Mesenchymal stem cell (in vitro differentiated cells and primary cell): ENCODE measurements around the gene FAF1.
A peak's percentile ranks its signal among the peaks of the same experiment; 100 is the strongest.

ENCODE experiments used
- DNase-seq: peaks from one replicate; pipeline ENCODE4 v3.0.0-alpha.2; 2013
- H2AFZ ChIP-seq: one replicate; pipeline ENCODE4 v1.6.1; 2013; ENCODE audit warnings: low read depth, mild to moderate bottlenecking, control low read depth, inconsistent platforms, low read length, moderate library complexity
- H2AK5ac ChIP-seq: 2 replicates; pipeline ENCODE4 v1.6.1; 2013; ENCODE audit warnings: low read length, moderate library complexity, mild to moderate bottlenecking, inconsistent platforms; ENCODE audit not compliant: severe bottlenecking
- H2BK120ac ChIP-seq: one replicate; pipeline ENCODE4 v1.6.1; 2013; ENCODE audit warnings: low read depth, mild to moderate bottlenecking, inconsistent platforms, low read length, moderate library complexity
- H2BK12ac ChIP-seq, 2 experiments: one replicate each; pipeline ENCODE4 v1.6.1; 2013; ENCODE audit warnings: inconsistent platforms in 2 of 2, low read length in 2 of 2, mild to moderate bottlenecking in 2 of 2, moderate library complexity in 2 of 2, control low read depth in 1 of 2
- H2BK15ac ChIP-seq: one replicate; pipeline ENCODE4 v1.6.1; 2013; ENCODE audit warnings: mild to moderate bottlenecking, low read depth, inconsistent platforms; ENCODE audit not compliant: poor library complexity, severe bottlenecking
- H2BK5ac ChIP-seq: 2 replicates; pipeline ENCODE4 v1.6.1; 2013; ENCODE audit warnings: low read depth, mild to moderate bottlenecking, low read length, control low read depth, inconsistent platforms; ENCODE audit not compliant: poor library complexity, severe bottlenecking
- H3K14ac ChIP-seq, 2 experiments: one replicate each; pipeline ENCODE4 v1.6.1; 2013; ENCODE audit warnings: inconsistent platforms in 2 of 2, low read length in 2 of 2, control low read depth in 1 of 2, mild to moderate bottlenecking in 1 of 2, moderate library complexity in 1 of 2
- H3K18ac ChIP-seq, 2 experiments: one replicate each; pipeline ENCODE4 v1.6.1; 2013; ENCODE audit warnings: inconsistent platforms in 2 of 2, low read length in 2 of 2, control low read depth in 1 of 2, low read depth in 1 of 2, mild to moderate bottlenecking in 1 of 2
- H3K23ac ChIP-seq, 2 experiments: one replicate each; pipeline ENCODE4 v1.6.1; 2013; ENCODE audit warnings: inconsistent platforms in 2 of 2, low read length in 2 of 2, mild to moderate bottlenecking in 2 of 2, moderate library complexity in 2 of 2, control low read depth in 1 of 2
- H3K27ac ChIP-seq: 2 replicates; pipeline ENCODE4 v1.5.1; 2013; ENCODE audit warnings: mild to moderate bottlenecking, moderate library complexity, low read length, control low read depth, inconsistent platforms; ENCODE audit not compliant: poor library complexity, severe bottlenecking
- H3K27me3 ChIP-seq, 2 experiments: 2 replicates each; pipeline versions ENCODE4 v1.6.1 to v1.7.0; 2013; ENCODE audit warnings: low read length in 2 of 2, mild to moderate bottlenecking in 2 of 2, moderate library complexity in 2 of 2, control low read depth in 1 of 2, inconsistent platforms in 1 of 2; ENCODE audit not compliant: control insufficient read depth in 1 of 2, insufficient read depth in 1 of 2
- H3K36me3 ChIP-seq, 2 experiments: 2 replicates each; pipeline versions ENCODE4 v1.6.1 to v1.7.0; 2013; ENCODE audit warnings: low read length in 2 of 2, control low read depth in 1 of 2, inconsistent platforms in 1 of 2, low read depth in 1 of 2, mild to moderate bottlenecking in 1 of 2; ENCODE audit not compliant: insufficient read depth in 2 of 2, control insufficient read depth in 1 of 2
- H3K4ac ChIP-seq, 2 experiments: one replicate each; pipeline ENCODE4 v1.6.1; 2013; ENCODE audit warnings: inconsistent platforms in 2 of 2, low read length in 2 of 2, mild to moderate bottlenecking in 2 of 2, moderate library complexity in 2 of 2, control low read depth in 1 of 2, low read depth in 1 of 2
- H3K4me1 ChIP-seq: 2 replicates; pipeline ENCODE4 v1.6.1; 2013; ENCODE audit warnings: low read depth, low read length, control low read depth; ENCODE audit not compliant: control insufficient read depth, insufficient read depth
- H3K4me2 ChIP-seq: 2 replicates; pipeline ENCODE4 v1.6.1; 2013; ENCODE audit warnings: low read length, mild to moderate bottlenecking, inconsistent platforms; ENCODE audit not compliant: poor library complexity, severe bottlenecking
- H3K4me3 ChIP-seq, 2 experiments: 2 replicates each; pipeline versions ENCODE4 v1.5.1 to v1.7.0; 2013; ENCODE audit warnings: low read length in 2 of 2, mild to moderate bottlenecking in 2 of 2, control low read depth in 1 of 2, low read depth in 1 of 2; ENCODE audit not compliant: insufficient read depth in 1 of 2
- H3K79me1 ChIP-seq: replicated peaks from 2 replicates; pipeline ENCODE4 v1.6.1; 2013; ENCODE audit warnings: mild to moderate bottlenecking, control low read depth, low read length, inconsistent platforms; ENCODE audit not compliant: poor library complexity, severe bottlenecking
- H3K9ac ChIP-seq: 2 replicates; pipeline ENCODE4 v1.7.0; 2013; ENCODE audit warnings: mild to moderate bottlenecking, low read length, moderate library complexity
- H3K9me3 ChIP-seq: 2 replicates; pipeline ENCODE4 v1.7.0; 2013; ENCODE audit warnings: mild to moderate bottlenecking, low read length; ENCODE audit not compliant: control insufficient read depth
- H4K8ac ChIP-seq: one replicate; pipeline ENCODE4 v1.6.1; 2013; ENCODE audit warnings: inconsistent platforms, mild to moderate bottlenecking, low read length, moderate library complexity
- H4K91ac ChIP-seq: one replicate; pipeline ENCODE4 v1.6.1; 2013; ENCODE audit warnings: mild to moderate bottlenecking, low read length, inconsistent platforms
- WGBS: methylation state at CpG from one replicate; pipeline ENCODE4 v1.1.7; 2013; ENCODE audit warnings: mixed read lengths; 5-methylcytosine and 5-hydroxymethylcytosine counted together

FAF1 gene

GRCh38 chr1:50417946-50418599 is 542.0 kb downstream of the FAF1 start:
- Histone ChIP-seq H2BK12ac (no peak overlapping the region), H3K79me1 (no peaks in the 10 kb centered on the region), H4K8ac (no peak overlapping the region), H3K18ac (no peak overlapping the region), H3K9ac (no peak overlapping the region), H3K4me1 (peaks cover 47% of the 10 kb centered on the region), H3K4ac (no peak overlapping the region), H3K23ac (no peak overlapping the region), H2BK5ac (no peak overlapping the region), H3K14ac (no peak overlapping the region), H2BK120ac (no peak overlapping the region), H3K4me3 (peak overlapping the region in 1 of 2 experiments; percentile 49), H4K91ac (no peak overlapping the region), H2BK15ac (no peak overlapping the region), H2AFZ (no peak overlapping the region), H3K9me3 (peaks cover 7% of the 10 kb centered on the region), H2AK5ac (no peak overlapping the region), H3K27me3 (peaks cover 94 to 96% of the 10 kb centered on the region in 2 experiments), H3K27ac (no peak overlapping the region), H3K4me2 (peak overlapping the region; percentile 86), H3K36me3 (peaks cover 0 to 9% of the 10 kb centered on the region in 2 experiments)
- 12% methylated on average over 10 of the region's 20 CpGs for WGBS
- DNase-seq = no peak

DNA sequence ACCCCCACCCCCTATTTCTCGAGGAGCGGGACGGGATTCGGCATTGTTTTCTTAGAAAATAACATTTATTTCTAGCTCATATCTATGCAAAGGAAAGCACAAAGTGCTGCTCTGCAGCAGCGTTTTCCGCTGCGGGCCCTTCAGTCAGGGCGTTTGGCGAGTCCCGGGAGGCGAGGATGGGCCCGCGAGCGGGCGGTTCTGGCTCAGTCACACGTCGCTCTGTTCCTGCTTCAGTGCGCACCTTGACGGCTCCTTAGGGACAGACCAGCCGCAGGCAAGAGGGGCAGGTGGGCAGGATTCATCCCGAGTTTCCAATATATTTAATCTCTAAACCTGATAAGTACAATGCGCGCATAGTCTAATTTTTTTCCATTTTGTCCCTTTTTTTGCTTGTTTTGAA is 542.6 kb downstream of the FAF1 start:
- WGBS = 3% methylated on average over 21 of the region's 23 CpGs
- no peak overlapping the region for H2BK12ac ChIP-seq
- H2AFZ ChIP-seq = no peak overlapping the region
- H2BK120ac ChIP-seq = no peak overlapping the region
- no peaks in the 10 kb centered on the region for H3K79me1 ChIP-seq
- no peak overlapping the region for H3K23ac ChIP-seq
- H2BK5ac ChIP-seq = no peak overlapping the region
- H3K4ac ChIP-seq = no peak overlapping the region
- no peak overlapping the region for H3K9ac ChIP-seq
- H3K36me3 ChIP-seq = peaks cover 0 to 9% of the 10 kb centered on the region in 2 experiments
- H2AK5ac ChIP-seq = no peak overlapping the region
- H3K27ac ChIP-seq = no peak overlapping the region
- H3K9me3 ChIP-seq = peaks cover 7% of the 10 kb centered on the region
- H4K8ac ChIP-seq = no peak overlapping the region
- H3K27me3 ChIP-seq = peaks cover 94 to 96% of the 10 kb centered on the region in 2 experiments
- DNase-seq = no peak
- no peak overlapping the region for H3K18ac ChIP-seq
- H3K4me1 ChIP-seq = peaks cover 42% of the 10 kb centered on the region
- no peak overlapping the region for H3K14ac ChIP-seq
- H3K4me3 ChIP-seq = no peak overlapping the region
- no peak overlapping the region for H3K4me2 ChIP-seq
- H2BK15ac ChIP-seq = no peak overlapping the region
- no peak overlapping the region for H4K91ac ChIP-seq

- H2AFZ ChIP-seq = peak overlapping the region; percentile 44
- H3K9me3 ChIP-seq = peaks cover 7% of the 10 kb centered on the region
- H3K4me1 ChIP-seq = peaks cover 42% of the 10 kb centered on the region
- no peak for DNase-seq
- H3K79me1 ChIP-seq = no peaks in the 10 kb centered on the region
- peak overlapping the region in 1 of 2 experiments; percentile 83 for H3K23ac ChIP-seq
- H2BK5ac ChIP-seq = no peak overlapping the region
- no peak overlapping the region for H2BK15ac ChIP-seq
- no peak overlapping the region for H3K18ac ChIP-seq
- H4K8ac ChIP-seq = no peak overlapping the region
- peaks cover 0 to 9% of the 10 kb centered on the region in 2 experiments for H3K36me3 ChIP-seq
- peak overlapping the region in 1 of 2 experiments; percentile 44 for H3K4me3 ChIP-seq
- H3K4ac ChIP-seq = no peak overlapping the region
- H2BK120ac ChIP-seq = no peak overlapping the region
- no peak overlapping the region for H3K9ac ChIP-seq
- H3K27ac ChIP-seq = no peak overlapping the region
- H4K91ac ChIP-seq = no peak overlapping the region
- 4% methylated on average over 37 of the region's 46 CpGs for WGBS
- H2BK12ac ChIP-seq = no peak overlapping the region
- peak overlapping the region; percentile 46 for H3K4me2 ChIP-seq
- no peak overlapping the region for H2AK5ac ChIP-seq
- H3K14ac ChIP-seq = no peak overlapping the region
- peaks cover 90 to 92% of the 10 kb centered on the region in 2 experiments for H3K27me3 ChIP-seq
These were observed 543.3 kb downstream of the FAF1 start for GRCh38 chr1:50416553-50417453.

DNA sequence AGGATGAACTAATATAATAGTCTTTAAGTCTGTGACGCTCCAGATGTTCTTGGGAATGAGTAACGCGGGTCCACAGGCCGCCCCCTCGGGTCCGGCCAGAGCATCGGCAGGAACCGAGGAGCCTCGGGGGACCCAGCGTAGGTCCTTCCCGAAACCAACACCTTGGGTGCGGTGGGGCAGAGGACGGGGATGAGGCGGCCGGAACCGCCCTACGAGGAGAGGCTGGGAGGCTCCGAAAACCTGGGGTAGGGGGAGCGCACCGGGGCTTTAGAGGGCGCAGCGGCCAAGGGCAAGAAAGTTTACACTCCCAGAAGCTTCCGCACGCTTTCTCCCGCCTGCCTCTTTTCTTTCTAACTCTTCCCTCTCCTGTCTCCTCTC is 543.9 kb downstream of the FAF1 start:
- no peak overlapping the region for H3K23ac ChIP-seq
- no peak overlapping the region for H4K91ac ChIP-seq
- no peak overlapping the region for H3K4ac ChIP-seq
- no peak overlapping the region for H3K27ac ChIP-seq
- DNase-seq = no peak
- H3K4me1 ChIP-seq = peaks cover 38% of the 10 kb centered on the region
- H3K4me3 ChIP-seq = peak overlapping the region in 1 of 2 experiments; percentile 44
- peaks cover 7% of the 10 kb centered on the region for H3K9me3 ChIP-seq
- no peaks in the 10 kb centered on the region for H3K79me1 ChIP-seq
- peak overlapping the region; percentile 46 for H3K4me2 ChIP-seq
- H3K9ac ChIP-seq = no peak overlapping the region
- no peak overlapping the region for H2BK5ac ChIP-seq
- H2AK5ac ChIP-seq = no peak overlapping the region
- no peak overlapping the region for H2BK120ac ChIP-seq
- H2BK12ac ChIP-seq = no peak overlapping the region
- no peak overlapping the region for H4K8ac ChIP-seq
- WGBS = 1% methylated on average over 25 of the region's 25 CpGs
- H3K36me3 ChIP-seq = peaks cover 0 to 6% of the 10 kb centered on the region in 2 experiments
- H3K18ac ChIP-seq = no peak overlapping the region
- no peak overlapping the region for H2BK15ac ChIP-seq
- peaks cover 84 to 89% of the 10 kb centered on the region in 2 experiments for H3K27me3 ChIP-seq
- H2AFZ ChIP-seq = no peak overlapping the region
- H3K14ac ChIP-seq = no peak overlapping the region
